CD4-positive, alpha-beta memory T cell (primary cell): ENCODE data around the gene SCN5A. TPM values are rescaled to one million over a fixed set of nuclear protein-coding genes. Genes with fewer than 3 reads are reported as not detected.

Source experiments
- CTCF ChIA-PET: fragments of 350-600 bp; sonication (Branson Sonifier 250); formaldehyde crosslinking; loops from one replicate; lab custom pipeline; 2021; ENCODE audit warnings: inconsistent platforms; ENCODE audit not compliant: partially characterized antibody; lab: Charles Lee
- POLR2A ChIA-PET: fragments of 350-600 bp; sonication (Branson Sonifier 250); formaldehyde crosslinking; loops from one replicate; lab custom pipeline; 2021; ENCODE audit not compliant: partially characterized antibody; lab: Charles Lee
- DNase-seq, 5 donors: peaks; one replicate each; pipeline versions ENCODE4 v3.0.0 to v3.0.0-alpha.2; 2020 to 2022; ENCODE audit warnings: mixed read lengths in 1 of 5
- H3K27ac ChIP-seq: one replicate; pipeline ENCODE4 v1.7.0; 2013; ENCODE audit warnings: low read depth, low read length
- H3K27me3 ChIP-seq: 2 replicates; pipeline ENCODE4 v1.7.0; 2013; ENCODE audit warnings: mild to moderate bottlenecking, low read length, moderate library complexity; ENCODE audit not compliant: insufficient read depth
- H3K36me3 ChIP-seq: 2 replicates; pipeline ENCODE4 v1.7.0; 2013; ENCODE audit warnings: mild to moderate bottlenecking, low read length, moderate library complexity; ENCODE audit not compliant: insufficient read depth
- H3K4me1 ChIP-seq: 2 replicates; pipeline ENCODE4 v1.7.0; 2013; ENCODE audit warnings: mild to moderate bottlenecking, low read length, moderate library complexity; ENCODE audit not compliant: insufficient read depth
- H3K4me3 ChIP-seq, 2 donors: one replicate each; pipeline ENCODE4 v1.7.0; 2013; ENCODE audit warnings: low read length in 2 of 2, mild to moderate bottlenecking in 1 of 2
- H3K9me3 ChIP-seq, 2 donors: one replicate each; pipeline ENCODE4 v1.7.0; 2013; ENCODE audit warnings: low read length in 2 of 2, control low read depth in 1 of 2; ENCODE audit not compliant: control insufficient read depth in 1 of 2
- H3K27ac Mint-ChIP-seq, 7 donors: one replicate each; pipeline ENCODE4 v1.8.0; 2020 to 2021; ENCODE audit warnings: mixed read lengths in 7 of 7, mild to moderate bottlenecking in 6 of 7, inconsistent platforms in 3 of 7, moderate library complexity in 3 of 7
- H3K27me3 Mint-ChIP-seq, 2 donors: one replicate each; pipeline ENCODE4 v1.8.0; 2020 to 2021; ENCODE audit warnings: mixed read lengths in 2 of 2
- H3K36me3 Mint-ChIP-seq, 2 donors: one replicate each; pipeline ENCODE4 v1.8.0; 2020 to 2021; ENCODE audit warnings: mixed read lengths in 2 of 2, inconsistent platforms in 1 of 2, mild to moderate bottlenecking in 1 of 2
- H3K4me1 Mint-ChIP-seq, 4 donors: one replicate each; pipeline ENCODE4 v1.8.0; 2020 to 2021; ENCODE audit warnings: mixed read lengths in 4 of 4, mild to moderate bottlenecking in 1 of 4
- H3K4me3 Mint-ChIP-seq, 8 donors: one replicate each; pipeline ENCODE4 v1.8.0; 2020 to 2021; ENCODE audit warnings: mixed read lengths in 8 of 8, mild to moderate bottlenecking in 7 of 8, moderate library complexity in 6 of 8, inconsistent platforms in 3 of 8
- H3K9me3 Mint-ChIP-seq, 8 donors: one replicate each; pipeline ENCODE4 v1.8.0; 2020 to 2021; ENCODE audit warnings: mixed read lengths in 8 of 8, mild to moderate bottlenecking in 5 of 8, inconsistent platforms in 3 of 8, moderate library complexity in 1 of 8
- intact Hi-C: fragments of 100-400 bp; cut with micrococcal nuclease; formaldehyde crosslinking; loops from one replicate; pipeline ENCODE4 v1.15.1; 2023
- polyA plus RNA-seq, 2 donors: library from polyadenylated mRNA; unstranded; fragments of 300-500 nt; fragmentation: Illumina TruSeq; gene quantifications; one replicate each; pipeline ENCODE4 v1.2.3, GENCODE V29; 2021
- total RNA-seq, 2 experiments: library from RNA; stranded (reverse); gene quantifications; one replicate each; pipeline ENCODE4 v1.2.3, GENCODE V29; 2021

Gene SCN5A
- total and polyA plus RNA-seq, 4 experiments from 2014 or later: 0.12 to 0.47 TPM; not detected in 2

DNA sequence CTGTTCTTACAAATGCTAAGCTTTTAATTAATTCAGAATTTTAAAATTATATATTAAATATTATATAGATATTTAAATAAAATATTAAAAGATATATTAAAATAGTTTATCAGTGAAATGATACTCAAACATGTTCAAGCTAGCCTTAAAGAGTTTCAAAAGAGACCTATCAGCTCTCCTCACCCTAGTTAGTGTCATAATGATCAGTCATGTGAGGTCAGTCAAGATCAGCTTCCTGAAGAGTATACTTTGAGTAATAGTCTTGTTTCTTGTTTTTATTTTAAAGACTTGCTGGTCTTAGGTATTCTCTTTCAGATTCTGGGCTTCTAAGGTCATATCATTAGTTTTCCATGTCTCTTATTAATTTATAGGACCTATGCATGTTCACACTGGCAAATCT, 138.9 kb downstream of the SCN5A start:
- no peak overlapping the region for H3K27ac Mint-ChIP-seq

DNA sequence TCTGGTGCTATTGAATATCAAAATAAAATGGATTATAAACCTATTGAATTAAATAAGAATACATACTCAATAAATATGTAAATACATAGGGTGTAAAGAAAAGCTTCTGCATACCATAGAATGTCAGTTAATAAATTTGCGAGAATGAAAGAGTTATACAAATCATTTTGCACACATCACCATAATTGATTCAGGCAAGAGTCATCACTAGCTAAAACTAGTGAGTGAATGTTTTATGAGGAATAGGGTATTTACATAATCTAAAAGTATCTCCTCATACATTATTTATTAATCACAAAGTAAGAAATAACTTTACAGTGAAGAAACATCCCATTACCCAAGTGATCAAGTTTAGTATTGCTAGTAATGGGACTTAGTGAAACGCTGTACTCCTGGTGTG, 139.8 kb downstream of the SCN5A start:
- POLR2A ChIA-PET: interaction anchor here (0.8 to 1.2 kb wide), 2 partner anchors 9 to 13 kb away, joined by 3 to 4 read pairs; no protein-coding TSS in a partner anchor

More for the DNA sequence above, 138.9 kb downstream of the SCN5A start:
- Histone ChIP-seq H3K27me3 (no peaks in the 10 kb centered on the region), H3K9me3 (no peaks in the 10 kb centered on the region), H3K27ac (no peak overlapping the region), H3K4me3 (no peak overlapping the region), H3K4me1 (no peaks in the 10 kb centered on the region), H3K36me3 (peaks cover 5% of the 10 kb centered on the region)
- DNase-seq: no peak
- Mint-ChIP-seq H3K4me3 (no peak overlapping the region), H3K36me3 (peaks cover 28 to 46% of the 10 kb centered on the region in 2 donors), H3K27me3 (no peaks in the 10 kb centered on the region), H3K9me3 (no peaks in the 10 kb centered on the region), H3K4me1 (no peaks in the 10 kb centered on the region)
- intact Hi-C loops: no loop called here
- ChIA-PET CTCF (interaction anchor here (0.8 to 3.5 kb wide), 5 partner anchors 10 to 164 kb away, joined by 3 to 45 read pairs (median 5); partner anchors contain the start of genes EXOG and XYLB), POLR2A (interaction anchor here (1.1 to 1.2 kb wide), 2 partner anchors 9 to 138 kb away, joined by 3 read pairs; partner anchors contain the start of gene SCN5A)

DNA sequence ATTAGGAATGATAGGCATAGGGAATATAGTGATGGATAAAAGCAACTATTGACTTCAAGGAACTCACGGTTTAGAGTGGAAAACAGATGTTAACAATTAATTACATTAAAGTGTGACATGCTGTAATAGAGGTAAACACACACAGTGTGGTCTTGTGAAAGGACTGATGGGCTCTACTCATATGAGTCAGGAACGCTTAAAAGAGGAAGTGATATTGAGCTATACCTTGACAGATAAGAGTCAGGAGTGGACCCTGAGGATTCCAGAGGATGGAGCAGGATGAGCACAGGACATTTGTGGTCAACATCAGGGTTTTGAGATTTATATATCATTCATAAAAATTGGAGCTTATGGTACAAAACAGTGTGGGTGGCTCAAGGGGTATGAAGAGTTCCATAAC, 142.4 kb downstream of the SCN5A start:
- H3K36me3 Mint-ChIP-seq: peaks cover 29 to 52% of the 10 kb centered on the region in 2 donors
- Histone ChIP-seq H3K27ac (no peak overlapping the region), H3K27me3 (no peaks in the 10 kb centered on the region), H3K36me3 (peaks cover 5% of the 10 kb centered on the region), H3K9me3 (no peaks in the 10 kb centered on the region), H3K4me3 (no peak overlapping the region), H3K4me1 (no peaks in the 10 kb centered on the region)
- CTCF ChIA-PET: interaction anchor here (1.4 to 3.4 kb wide), 4 partner anchors 11 to 781 kb away, joined by 3 to 16 read pairs (median 12); partner anchors contain the start of gene EXOG
- no peak overlapping the region for H3K4me3 Mint-ChIP-seq
- H3K27me3 Mint-ChIP-seq: no peaks in the 10 kb centered on the region
- POLR2A ChIA-PET: interaction anchor here (2.5 kb wide), 1 partner anchor 11 kb away, joined by 7 read pairs; the partner anchor contains the start of gene EXOG
- peak overlapping the region in 3 of 7 donors; percentile 0 to 31 (median 14) for H3K27ac Mint-ChIP-seq
- H3K9me3 Mint-ChIP-seq: no peaks in the 10 kb centered on the region
- intact Hi-C loops: loop anchor here (5.0 kb wide), 1 partner anchor 540 kb away; no protein-coding TSS in a partner anchor
- no peaks in the 10 kb centered on the region for H3K4me1 Mint-ChIP-seq
- no peak for DNase-seq

More for the DNA sequence above, 139.8 kb downstream of the SCN5A start:
- no peaks in the 10 kb centered on the region for H3K9me3 ChIP-seq
- H3K27me3 ChIP-seq: no peaks in the 10 kb centered on the region
- Mint-ChIP-seq H3K4me1 (no peaks in the 10 kb centered on the region), H3K27me3 (no peaks in the 10 kb centered on the region), H3K4me3 (no peak overlapping the region), H3K27ac (no peak overlapping the region), H3K36me3 (peaks cover 26 to 45% of the 10 kb centered on the region in 2 donors), H3K9me3 (no peaks in the 10 kb centered on the region)
- peaks cover 5% of the 10 kb centered on the region for H3K36me3 ChIP-seq
- CTCF ChIA-PET: interaction anchor here (0.8 to 3.5 kb wide), 5 partner anchors 10 to 163 kb away, joined by 3 to 45 read pairs (median 6); partner anchors contain the start of genes EXOG and XYLB
- H3K27ac ChIP-seq: no peak overlapping the region
- no peaks in the 10 kb centered on the region for H3K4me1 ChIP-seq
- DNase-seq: no peak
- intact Hi-C loops: loop anchor here (5.0 kb wide), 1 partner anchor 538 kb away; no protein-coding TSS in a partner anchor
- H3K4me3 ChIP-seq: no peak overlapping the region

GRCh38 chr3:38500688-38501417, 148.6 kb downstream of the SCN5A start:
- no peak overlapping the region for H3K4me3 Mint-ChIP-seq
- H3K4me1 ChIP-seq: peaks cover 11% of the 10 kb centered on the region
- H3K27ac Mint-ChIP-seq: peak overlapping the region in 1 of 7 donors; percentile 6
- intact Hi-C loops: no loop called here
- no peak for DNase-seq
- peaks cover 13 to 28% (median 16%) of the 10 kb centered on the region in 4 donors for H3K4me1 Mint-ChIP-seq
- no peaks in the 10 kb centered on the region for H3K9me3 ChIP-seq
- POLR2A ChIA-PET: interaction anchor here (1.5 kb wide), 1 partner anchor 18 kb away, joined by 5 read pairs; no protein-coding TSS in a partner anchor
- H3K9me3 Mint-ChIP-seq: no peaks in the 10 kb centered on the region
- CTCF ChIA-PET: interaction anchor here (0.6 to 9.8 kb wide), 8 partner anchors 8 to 247 kb away, joined by 3 to 155 read pairs (median 4); no protein-coding TSS in a partner anchor
- H3K4me3 ChIP-seq: no peak overlapping the region
- no peaks in the 10 kb centered on the region for H3K27me3 Mint-ChIP-seq
- H3K27ac ChIP-seq: no peak overlapping the region
- H3K36me3 Mint-ChIP-seq: peaks cover 23 to 43% of the 10 kb centered on the region in 2 donors
- peaks cover 5% of the 10 kb centered on the region for H3K36me3 ChIP-seq
- no peaks in the 10 kb centered on the region for H3K27me3 ChIP-seq

Other genes starting within 250 kb of the SCN5A start
- 10 to 100 TPM; 12.3 to 13.2 TPM for gene ACVR2B, start 195.8 kb downstream of the SCN5A start, total RNA-seq
- 1 to 10 TPM in 1 of 2 donors, under 1 TPM in 1; 0.44 to 2.0 TPM for gene ACVR2B, start 195.8 kb downstream of the SCN5A start, polyA plus RNA-seq
- gene EXOG, start 153.3 kb downstream of the SCN5A start, total RNA-seq: 10 to 100 TPM; 29.3 to 33.3 TPM
- gene EXOG, start 153.3 kb downstream of the SCN5A start, polyA plus RNA-seq: 10 to 100 TPM in 1 of 2 donors, 1 to 10 TPM in 1; 2.6 to 13.6 TPM
- gene SCN10A, start 166.5 kb upstream of the SCN5A start, total RNA-seq: not detected
- gene SCN10A, start 166.5 kb upstream of the SCN5A start, polyA plus RNA-seq: not detected